ENCODE measurements around the gene ABCG1.

ABCG1 gene

GRCh38 chr21:42248783-42249597 is 30.1 kb downstream of the ABCG1 start:
- H3K27ac ChIP-seq = peak overlapping the region in 6 of 11 experiments; percentile 3 to 69 (median 42); a peak in 9 of 22 replicates
- no peak for TF ChIP-seq Cebpa-rat (IDR thresholded peaks at IDR 0.05)
- H3K4me2 ChIP-seq = peak overlapping the region; percentile 36 to 90 (median 53)
- H3K9me3 ChIP-seq (replicated peaks in 1 of 11) = no peaks in the 10 kb centered on the region
- peaks cover 62 to 92% (median 74%) of the 10 kb centered on the region in 10 experiments for H3K4me1 ChIP-seq
- H3K36me3 ChIP-seq = peaks cover 0 to 32% (median 7%) of the 10 kb centered on the region in 11 experiments; a peak in 11 of 22 replicates
- peak overlapping the region in 2 of 11 experiments; percentile 27 to 36; a peak in 2 of 22 replicates for H3K9ac ChIP-seq
- no peak overlapping the region; a peak in 1 of 20 replicates for H3K4me3 ChIP-seq
- H4K20me1 ChIP-seq = peaks cover 35 to 100% (median 91%) of the 10 kb centered on the region in 11 experiments; a peak in 21 of 22 replicates
- peaks cover 0 to 18% (median 12%) of the 10 kb centered on the region in 11 experiments; a peak in 15 of 22 replicates for H3K27me3 ChIP-seq

- H3K9me3 ChIP-seq (replicated peaks in 1 of 11) = no peaks in the 10 kb centered on the region
- peaks cover 0 to 27% (median 5%) of the 10 kb centered on the region in 11 experiments; a peak in 9 of 22 replicates for H3K36me3 ChIP-seq
- no peak for TF ChIP-seq Cebpa-rat (IDR thresholded peaks at IDR 0.05)
- peak overlapping the region; percentile 36 to 90 (median 53); a peak in 21 of 22 replicates for H3K4me2 ChIP-seq
- no peak overlapping the region for H3K4me3 ChIP-seq
- H3K27ac ChIP-seq = peak overlapping the region in 3 of 11 experiments; percentile 8 to 27 (median 9); a peak in 3 of 22 replicates
- peaks cover 0 to 2% (median 0%) of the 10 kb centered on the region in 11 experiments; a peak in 2 of 22 replicates for H3K27me3 ChIP-seq
- H3K9ac ChIP-seq = no peak overlapping the region; a peak in 2 of 22 replicates
- peaks cover 31 to 100% (median 91%) of the 10 kb centered on the region in 11 experiments; a peak in 20 of 22 replicates for H4K20me1 ChIP-seq
- H3K4me1 ChIP-seq = peaks cover 67 to 92% (median 78%) of the 10 kb centered on the region in 10 experiments
Measured at GRCh38 chr21:42250422-42251403, 31.8 kb downstream of the ABCG1 start.

- no peak for TF ChIP-seq Cebpa-rat (IDR thresholded peaks at IDR 0.05)
- H3K9ac ChIP-seq = no peak overlapping the region
- H3K4me2 ChIP-seq = peak overlapping the region in 6 of 11 experiments; percentile 14 to 90 (median 70); a peak in 9 of 22 replicates
- peaks cover 0 to 34% (median 5%) of the 10 kb centered on the region in 11 experiments; a peak in 9 of 22 replicates for H3K36me3 ChIP-seq
- no peaks in the 10 kb centered on the region for H3K9me3 ChIP-seq (replicated peaks in 1 of 11)
- H3K27me3 ChIP-seq = no peaks in the 10 kb centered on the region
- H3K4me3 ChIP-seq = no peak overlapping the region
- peaks cover 39 to 100% (median 94%) of the 10 kb centered on the region in 11 experiments; a peak in 20 of 22 replicates for H4K20me1 ChIP-seq
- H3K4me1 ChIP-seq = peaks cover 65 to 92% (median 76%) of the 10 kb centered on the region in 10 experiments
- peak overlapping the region in 1 of 11 experiments; percentile 9; a peak in 1 of 22 replicates for H3K27ac ChIP-seq
Measured at GRCh38 chr21:42251654-42252324, 32.8 kb downstream of the ABCG1 start.

GRCh38 chr21:42252325-42252654 is 33.4 kb downstream of the ABCG1 start:
- H3K9me3 ChIP-seq (replicated peaks in 1 of 11) = no peaks in the 10 kb centered on the region
- H4K20me1 ChIP-seq = peaks cover 39 to 100% (median 98%) of the 10 kb centered on the region in 11 experiments; a peak in 20 of 22 replicates
- H3K4me1 ChIP-seq = peaks cover 65 to 87% (median 73%) of the 10 kb centered on the region in 10 experiments
- H3K36me3 ChIP-seq = peaks cover 0 to 35% (median 5%) of the 10 kb centered on the region in 11 experiments; a peak in 9 of 22 replicates
- H3K9ac ChIP-seq = no peak overlapping the region
- no peaks in the 10 kb centered on the region for H3K27me3 ChIP-seq
- peak overlapping the region in 2 of 11 experiments; percentile 54 to 90; a peak in 4 of 22 replicates for H3K4me2 ChIP-seq
- TF ChIP-seq Cebpa-rat (IDR thresholded peaks at IDR 0.05) = no peak
- no peak overlapping the region for H3K4me3 ChIP-seq
- no peak overlapping the region for H3K27ac ChIP-seq

GRCh38 chr21:42252778-42253340 is 33.9 kb downstream of the ABCG1 start:
- H3K27ac ChIP-seq = no peak overlapping the region; a peak in 1 of 22 replicates
- no peaks in the 10 kb centered on the region for H3K27me3 ChIP-seq

GRCh38 chr21:42253466-42253865 is 34.5 kb downstream of the ABCG1 start:
- no peaks in the 10 kb centered on the region for H3K9me3 ChIP-seq (replicated peaks in 1 of 11)
- no peak overlapping the region; a peak in 1 of 22 replicates for H3K27ac ChIP-seq
- peaks cover 0 to 29% (median 0%) of the 10 kb centered on the region in 11 experiments; a peak in 4 of 22 replicates for H3K36me3 ChIP-seq
- peak overlapping the region in 1 of 11 experiments; percentile 3; a peak in 1 of 22 replicates for H3K9ac ChIP-seq
- peaks cover 55 to 82% (median 70%) of the 10 kb centered on the region in 10 experiments for H3K4me1 ChIP-seq
- peaks cover 39 to 100% (median 90%) of the 10 kb centered on the region in 11 experiments; a peak in 20 of 22 replicates for H4K20me1 ChIP-seq
- H3K4me2 ChIP-seq = peak overlapping the region; percentile 42 to 71 (median 52); a peak in 16 of 22 replicates
- TF ChIP-seq Cebpa-rat (IDR thresholded peaks at IDR 0.05) = no peak
- H3K27me3 ChIP-seq = no peaks in the 10 kb centered on the region
- no peak overlapping the region for H3K4me3 ChIP-seq

More at GRCh38 chr21:42252778-42253340, 33.9 kb downstream of the ABCG1 start:
- peaks cover 60 to 82% (median 72%) of the 10 kb centered on the region in 10 experiments for H3K4me1 ChIP-seq
- no peak for TF ChIP-seq Cebpa-rat (IDR thresholded peaks at IDR 0.05)
- peaks cover 39 to 100% (median 96%) of the 10 kb centered on the region in 11 experiments; a peak in 20 of 22 replicates for H4K20me1 ChIP-seq
- H3K9me3 ChIP-seq (replicated peaks in 1 of 11) = no peaks in the 10 kb centered on the region
- peak overlapping the region in 6 of 11 experiments; percentile 42 to 71 (median 56); a peak in 9 of 22 replicates for H3K4me2 ChIP-seq
- no peak overlapping the region; a peak in 1 of 22 replicates for H3K9ac ChIP-seq
- no peak overlapping the region for H3K4me3 ChIP-seq
- H3K36me3 ChIP-seq = peaks cover 0 to 33% (median 4%) of the 10 kb centered on the region in 11 experiments; a peak in 9 of 22 replicates

- no peak overlapping the region; a peak in 1 of 22 replicates for H3K27ac ChIP-seq
- H3K9ac ChIP-seq = no peak overlapping the region; a peak in 1 of 22 replicates
- H4K20me1 ChIP-seq = peaks cover 42 to 100% (median 90%) of the 10 kb centered on the region in 11 experiments; a peak in 20 of 22 replicates
- no peak overlapping the region for H3K4me3 ChIP-seq
- H3K4me1 ChIP-seq = peaks cover 54 to 83% (median 69%) of the 10 kb centered on the region in 10 experiments
- no peaks in the 10 kb centered on the region for H3K27me3 ChIP-seq
- no peaks in the 10 kb centered on the region for H3K9me3 ChIP-seq (replicated peaks in 1 of 11)
- TF ChIP-seq Cebpa-rat (IDR thresholded peaks at IDR 0.05) = no peak
- H3K36me3 ChIP-seq = peaks cover 0 to 27% (median 0%) of the 10 kb centered on the region in 11 experiments; a peak in 3 of 22 replicates
- peak overlapping the region; percentile 42 to 71 (median 52) for H3K4me2 ChIP-seq
Measured at GRCh38 chr21:42254083-42254482, 35.1 kb downstream of the ABCG1 start.

Data from BLaER1 treated with 17β-estradiol and CSF1 and Interleukin-3, amounts not matched to agents 10 nM and 100 nM (cell line).